Endodermal cell (in vitro differentiated cells): ENCODE measurements around the gene HNRNPAB. TPM values are rescaled to one million over a fixed set of nuclear protein-coding genes. Genes with fewer than 3 reads are reported as not detected.

Source experiments
- DNase-seq: peaks from one replicate; pipeline ENCODE4 v3.0.0-alpha.2; 2017
- H3K27ac ChIP-seq: 2 replicates; pipeline ENCODE4 v1.5.1; 2013; ENCODE audit warnings: mild to moderate bottlenecking, low read depth, low read length, moderate library complexity
- H3K27me3 ChIP-seq: 2 replicates; pipeline ENCODE4 v1.6.1; 2013; ENCODE audit warnings: mild to moderate bottlenecking, low read length, moderate library complexity; ENCODE audit not compliant: insufficient read depth, control insufficient read depth, poor library complexity, severe bottlenecking
- H3K36me3 ChIP-seq: 2 replicates; pipeline ENCODE4 v1.7.0; 2013; ENCODE audit warnings: mild to moderate bottlenecking, low read length, moderate library complexity; ENCODE audit not compliant: control insufficient read depth, insufficient read depth
- H3K4me1 ChIP-seq: one replicate; pipeline ENCODE4 v1.7.0; 2013; ENCODE audit warnings: low read length; ENCODE audit not compliant: control insufficient read depth, insufficient read depth
- H3K4me3 ChIP-seq: 2 replicates; pipeline ENCODE4 v1.5.1; 2013; ENCODE audit warnings: mild to moderate bottlenecking, low read length, moderate library complexity
- H3K9ac ChIP-seq: 2 replicates; pipeline ENCODE4 v1.6.1; 2013; ENCODE audit warnings: mild to moderate bottlenecking, low read length, moderate library complexity; ENCODE audit not compliant: poor library complexity, severe bottlenecking; ENCODE audit errors: extremely low read depth
- H3K9me3 ChIP-seq: 2 replicates; pipeline ENCODE4 v1.6.1; 2013; ENCODE audit warnings: mild to moderate bottlenecking, low read length, moderate library complexity; ENCODE audit not compliant: control insufficient read depth
- H3K27ac Mint-ChIP-seq: 2 replicates; pipeline ENCODE4 v1.8.0; 2020; ENCODE audit warnings: mixed read lengths
- H3K27me3 Mint-ChIP-seq: 2 replicates; pipeline ENCODE4 v1.8.0; 2021; ENCODE audit warnings: mild to moderate bottlenecking, mixed read lengths; ENCODE audit not compliant: insufficient read depth
- H3K36me3 Mint-ChIP-seq: 2 replicates; pipeline ENCODE4 v1.8.0; 2020; ENCODE audit warnings: low read depth, mixed read lengths
- H3K4me1 Mint-ChIP-seq: 2 replicates; pipeline ENCODE4 v1.8.0; 2020; ENCODE audit warnings: mixed read lengths
- H3K4me3 Mint-ChIP-seq: 2 replicates; pipeline ENCODE4 v1.8.0; 2020; ENCODE audit warnings: mild to moderate bottlenecking, moderate library complexity, mixed read lengths
- H3K9me3 Mint-ChIP-seq: 2 replicates; pipeline ENCODE4 v1.8.0; 2020; ENCODE audit warnings: mild to moderate bottlenecking, mixed read lengths
- CTCF ChIP-seq: fragments of 200-600 bp; sonication (generic); conservative IDR thresholded peaks from 2 replicates; pipeline ENCODE4 v1.5.0; 2021; ENCODE audit warnings: antibody characterized with exemption, mild to moderate bottlenecking
- WGBS, 2 experiments: methylation state at CpG; one replicate each; pipeline versions ENCODE4 v1.1.5 to v1.1.7; 2013; ENCODE audit warnings: missing lambda C conversion rate in 2 of 2, mixed read lengths in 1 of 2; ENCODE audit not compliant: insufficient coverage in 1 of 2, insufficient read length in 1 of 2; 5-methylcytosine and 5-hydroxymethylcytosine counted together
- total RNA-seq, 2 donors: library from RNA; stranded (reverse); fragmentation: NEBNext Ultra II Directional in 1 of 2; extraction: Animal tissue kit (Norgen Biotek cat#: 25700) in 1 of 2; gene quantifications; 2 replicates in 1 of 2; 3 replicates in 1 of 2; pipeline ENCODE4 v1.2.1, GENCODE V29; 2021

Gene HNRNPAB
- total RNA-seq, 2 donors from 2014 or later, result 343 to 353 TPM

- Mint-ChIP-seq H3K9me3 (no peaks in the 10 kb centered on the region), H3K36me3 (peaks cover 10% of the 10 kb centered on the region), H3K27me3 (no peaks in the 10 kb centered on the region), H3K4me1 (peaks cover 14% of the 10 kb centered on the region), H3K4me3 (no peak overlapping the region), H3K27ac (no peak overlapping the region)
- H3K4me3 ChIP-seq, result no peak overlapping the region
- no peak for DNase-seq
- WGBS, 2 experiments, result 80 to 86% methylated on average over 1 to 3 of the region's 3 CpGs
- peaks cover 6% of the 10 kb centered on the region for H3K4me1 ChIP-seq
- TF ChIP-seq CTCF, result no peak
- no peaks in the 10 kb centered on the region for H3K27me3 ChIP-seq
- H3K9ac ChIP-seq, result no peak overlapping the region
- peaks cover 6% of the 10 kb centered on the region for H3K36me3 ChIP-seq
- no peaks in the 10 kb centered on the region for H3K9me3 ChIP-seq
- H3K27ac ChIP-seq, result no peak overlapping the region
Measured at GRCh38 chr5:178235588-178235974, 31.2 kb downstream of the HNRNPAB start.

GRCh38 chr5:178236126-178236525 lies 31.8 kb downstream of the HNRNPAB start:
- WGBS, 2 experiments, result 94 to 96% methylated on average over 4 to 9 of the region's 9 CpGs
- Histone ChIP-seq H3K27ac (no peak overlapping the region), H3K9ac (no peak overlapping the region), H3K4me1 (peaks cover 6% of the 10 kb centered on the region), H3K4me3 (no peak overlapping the region), H3K27me3 (no peaks in the 10 kb centered on the region), H3K36me3 (peaks cover under 1% of the 10 kb centered on the region), H3K9me3 (no peaks in the 10 kb centered on the region)
- TF ChIP-seq CTCF, result no peak
- Mint-ChIP-seq H3K9me3 (no peaks in the 10 kb centered on the region), H3K4me1 (peaks cover 14% of the 10 kb centered on the region), H3K4me3 (no peak overlapping the region), H3K36me3 (peaks cover 5% of the 10 kb centered on the region), H3K27ac (no peak overlapping the region), H3K27me3 (no peaks in the 10 kb centered on the region)
- no peak for DNase-seq

GRCh38 chr5:178236679-178237078 lies 32.3 kb downstream of the HNRNPAB start:
- Mint-ChIP-seq H3K4me1 (peaks cover 8% of the 10 kb centered on the region), H3K36me3 (no peaks in the 10 kb centered on the region), H3K27me3 (no peaks in the 10 kb centered on the region), H3K9me3 (no peaks in the 10 kb centered on the region), H3K27ac (no peak overlapping the region), H3K4me3 (no peak overlapping the region)
- WGBS, 2 experiments, result 94 to 96% methylated on average over 2 to 4 of the region's 4 CpGs
- H3K27ac ChIP-seq, result no peak overlapping the region
- DNase-seq, result no peak
- H3K27me3 ChIP-seq, result no peaks in the 10 kb centered on the region
- H3K36me3 ChIP-seq, result no peaks in the 10 kb centered on the region
- H3K4me3 ChIP-seq, result no peak overlapping the region
- H3K9me3 ChIP-seq, result no peaks in the 10 kb centered on the region
- TF ChIP-seq CTCF, result no peak
- H3K4me1 ChIP-seq, result peaks cover 1% of the 10 kb centered on the region
- H3K9ac ChIP-seq, result no peak overlapping the region
